Brain microvascular endothelial cell (primary cell): ENCODE results near the gene C11orf87.
A peak's percentile ranks its signal among the peaks of the same experiment; 100 is the strongest.

Source experiments
- DNase-seq: peaks from one replicate; pipeline ENCODE4 v3.0.0-alpha.2; 2020
- H3K27ac ChIP-seq: fragments of 250-450 bp; sonication (Bioruptor Pico); 2 replicates; pipeline ENCODE4 v1.5.1; 2020; ENCODE audit warnings: mild to moderate bottlenecking, moderate library complexity
- H3K27me3 ChIP-seq: fragments of 250-450 bp; sonication (Bioruptor Pico); replicated peaks from 2 replicates; pipeline ENCODE4 v1.5.1; 2020; ENCODE audit warnings: mild to moderate bottlenecking
- H3K36me3 ChIP-seq: fragments of 250-450 bp; sonication (Bioruptor Pico); replicated peaks from 2 replicates; pipeline ENCODE4 v1.5.1; 2020; ENCODE audit warnings: mild to moderate bottlenecking
- H3K4me3 ChIP-seq: 2 replicates; pipeline ENCODE4 v1.5.1; 2011; ENCODE audit warnings: low read depth, mild to moderate bottlenecking, control low read depth, low read length, moderate library complexity
- CTCF ChIP-seq: IDR thresholded peaks from 2 replicates; pipeline ENCODE4 v1.5.1; 2011; ENCODE audit warnings: low read depth, mild to moderate bottlenecking, moderate library complexity, low read length, control low read depth, inconsistent platforms; ENCODE audit errors: missing control alignments
- in situ Hi-C: cut with HindIII; loops from 2 replicates; pipeline ENCODE4 v1.10.0; 2017; ENCODE audit warnings: low sequenced_read_pairs, low pct_ligation_motif_present

The C11orf87 gene

GRCh38 chr11:109421981-109422869 is at the start of gene C11orf87:
C11orf87 (plus strand) TSS chr11:109422190; CDS start chr11:109423634, 1,444 bp downstream.
- no peak within 1 kb of the TSS for H3K27ac ChIP-seq
- peak; percentile 2 for TF ChIP-seq CTCF
- peaks cover 12% of the 10 kb centered on the region for H3K27me3 ChIP-seq
- no peaks in the 10 kb centered on the region for H3K36me3 ChIP-seq
- DNase-seq, result no peak
- in situ Hi-C loops, result no loop called here
- H3K4me3 ChIP-seq, result peak within 1 kb of the TSS; percentile 50

GRCh38 chr11:109374032-109374431 is 48.0 kb upstream of the C11orf87 start:
- in situ Hi-C loops, result no loop called here
- DNase-seq, result no peak
- Histone ChIP-seq H3K27me3 (no peaks in the 10 kb centered on the region), H3K27ac (no peak overlapping the region), H3K36me3 (no peaks in the 10 kb centered on the region), H3K4me3 (no peak overlapping the region)
- no peak for TF ChIP-seq CTCF

- Histone ChIP-seq H3K36me3 (no peaks in the 10 kb centered on the region), H3K4me3 (no peak overlapping the region), H3K27me3 (no peaks in the 10 kb centered on the region), H3K27ac (no peak overlapping the region)
- TF ChIP-seq CTCF, result no peak
- in situ Hi-C loops, result no loop called here
- no peak for DNase-seq
Observed at GRCh38 chr11:109374441-109374840, 47.5 kb upstream of the C11orf87 start.

GRCh38 chr11:109377039-109377742 is 44.8 kb upstream of the C11orf87 start:
- in situ Hi-C loops, result no loop called here

GRCh38 chr11:109378034-109378433 is 44.0 kb upstream of the C11orf87 start:
- Histone ChIP-seq H3K4me3 (no peak overlapping the region), H3K27ac (no peak overlapping the region), H3K27me3 (no peaks in the 10 kb centered on the region), H3K36me3 (no peaks in the 10 kb centered on the region)
- in situ Hi-C loops, result no loop called here
- TF ChIP-seq CTCF, result no peak
- no peak for DNase-seq

More at GRCh38 chr11:109377039-109377742, 44.8 kb upstream of the C11orf87 start:
- Histone ChIP-seq H3K27me3 (no peaks in the 10 kb centered on the region), H3K27ac (no peak overlapping the region), H3K4me3 (no peak overlapping the region), H3K36me3 (no peaks in the 10 kb centered on the region)
- TF ChIP-seq CTCF, result no peak
- no peak for DNase-seq
